K562 (cell line): ENCODE data around the gene LY6G6D. TPM values are rescaled to one million over a fixed set of nuclear protein-coding genes. Genes with fewer than 3 reads are reported as not detected.

ENCODE experiments used
- ATAC-seq: fragments of 200-7000 bp; cut with Tn5 transposase; 3 replicates; pipeline ENCODE4 v1.9.1; 2020; ENCODE audit warnings: moderate library complexity
- BruUV-seq: library from RNA; stranded (reverse); fragments of 400-500 nt; replicated peaks from 2 replicates; lab custom pipeline; 2021; lab: Mats Ljungman, UMichigan
- CTCF ChIA-PET: fragments of 300-600 bp; formaldehyde crosslinking; extraction: SDS; loops from one replicate; lab custom pipeline; 2021; ENCODE audit warnings: low intra/inter-chr PET ratio; lab: Yijun Ruan, JAX
- POLR2A ChIA-PET: fragments of 300-600, 350-650 bp; sonication (Branson Sonifier 250); formaldehyde crosslinking; extraction: SDS; loops from one replicate; lab custom pipeline; 2021; ENCODE audit warnings: antibody characterized with exemption, inconsistent platforms; lab: Yijun Ruan, JAX
- DNase-seq, 4 experiments: peaks; one replicate each; pipeline versions ENCODE4 v3.0.0 to v3.0.0-alpha.2; 2011 to 2018; ENCODE audit warnings: low spot score in 3 of 4, mixed read lengths in 3 of 4; ENCODE audit errors: extremely low read depth in 1 of 4
- FAIRE-seq: peaks from 2 replicates; lab custom pipeline; 2011; peaks lifted over from hg19 to GRCh38; lab: Jason Lieb, UNC
- H2AFZ ChIP-seq: 2 replicates; pipeline ENCODE4 v1.6.0; 2011; ENCODE audit warnings: low read depth, low read length, control low read depth, inconsistent platforms
- H3K27ac ChIP-seq: fragments of 200-600 bp; 3 replicates; pipeline ENCODE4 v1.8.0; 2011; ENCODE audit warnings: low read depth, mild to moderate bottlenecking, control low read depth, inconsistent platforms, low read length, moderate library complexity, mixed read lengths; ENCODE audit errors: extremely low read depth
- H3K27me3 ChIP-seq, 2 experiments: fragments of 300-600 bp in 1 of 2; 2 replicates in 1 of 2; 3 replicates in 1 of 2; pipeline versions ENCODE4 v1.6.0 to v1.8.0; 2011; ENCODE audit warnings: inconsistent platforms in 2 of 2, low read length in 2 of 2, mild to moderate bottlenecking in 1 of 2, mixed read lengths in 1 of 2, moderate library complexity in 1 of 2; ENCODE audit not compliant: control insufficient read depth in 2 of 2, insufficient read depth in 2 of 2
- H3K36me3 ChIP-seq: fragments of 300-600 bp; 3 replicates; pipeline ENCODE4 v1.8.0; 2011; ENCODE audit warnings: mild to moderate bottlenecking, low read length, inconsistent platforms; ENCODE audit not compliant: control insufficient read depth, insufficient read depth
- H3K4me1 ChIP-seq, 2 experiments: fragments of 200-600 bp in 1 of 2; replicated peaks in 1 of 2; 2 replicates in 1 of 2; 3 replicates in 1 of 2; pipeline versions ENCODE4 v1.5.1 to v1.8.0; 2011; ENCODE audit warnings: inconsistent platforms in 2 of 2, low read length in 2 of 2, mild to moderate bottlenecking in 1 of 2, mixed read lengths in 1 of 2, moderate library complexity in 1 of 2; ENCODE audit not compliant: control insufficient read depth in 2 of 2, insufficient read depth in 2 of 2
- H3K4me2 ChIP-seq: 2 replicates; pipeline ENCODE4 v1.6.1; 2011; ENCODE audit warnings: low read length, control low read depth, inconsistent platforms, mixed read lengths; ENCODE audit not compliant: insufficient read depth
- H3K4me3 ChIP-seq: fragments of 200-600 bp; sonication (generic), shearing (Covaris generic); 2 replicates; pipeline ENCODE4 v1.5.1; 2016; ENCODE audit warnings: control low read depth, inconsistent platforms
- H3K79me2 ChIP-seq: fragments of 200-600 bp; 3 replicates; pipeline ENCODE4 v1.8.0; 2011; ENCODE audit warnings: low read length, inconsistent platforms; ENCODE audit not compliant: control insufficient read depth, insufficient read depth
- H3K9ac ChIP-seq, 2 experiments: 2 replicates each; pipeline versions ENCODE4 v1.6.0 to v1.6.1; 2011; ENCODE audit warnings: low read depth in 2 of 2, low read length in 2 of 2, control low read depth in 1 of 2, inconsistent platforms in 1 of 2, mild to moderate bottlenecking in 1 of 2, mixed read lengths in 1 of 2; ENCODE audit not compliant: insufficient read depth in 1 of 2
- H3K9me1 ChIP-seq: one replicate; pipeline ENCODE4 v1.6.0; 2011; ENCODE audit warnings: inconsistent platforms, mild to moderate bottlenecking, low read length, moderate library complexity; ENCODE audit not compliant: control insufficient read depth, insufficient read depth
- H3K9me3 ChIP-seq: replicated peaks from 2 replicates; pipeline ENCODE4 v1.5.1; 2011; ENCODE audit warnings: low read depth, low read length, inconsistent platforms; ENCODE audit not compliant: control insufficient read depth, insufficient read depth
- H4K20me1 ChIP-seq: replicated peaks from 2 replicates; pipeline ENCODE4 v1.6.1; 2011; ENCODE audit warnings: low read length, inconsistent platforms, mixed read lengths; ENCODE audit not compliant: control insufficient read depth, insufficient read depth
- ASH1L ChIP-seq: fragments of 450-650 bp; IDR thresholded peaks from 2 replicates; pipeline ENCODE4 v1.6.1; 2018; ENCODE audit warnings: borderline replicate concordance, mild to moderate bottlenecking, low read depth; ENCODE audit not compliant: partially characterized antibody
- ELF1 ChIP-seq: fragments of 200-800 bp; sonication (Bioruptor generic); IDR thresholded peaks from 2 replicates; pipeline ENCODE4 v1.6.1; 2016; ENCODE audit warnings: missing genetic modification characterization, missing compliant biosample characterization
- GTF2E2 ChIP-seq: fragments of 200-800 bp; sonication (Bioruptor generic); IDR thresholded peaks from 2 replicates; pipeline ENCODE4 v1.6.1; 2016; ENCODE audit warnings: missing genetic modification characterization, missing compliant biosample characterization
- HLTF ChIP-seq: fragments of 450-650 bp; IDR thresholded peaks from 2 replicates; pipeline ENCODE4 v1.6.1; 2016
- MAFK ChIP-seq: IDR thresholded peaks from 2 replicates; pipeline ENCODE4 v1.6.1; 2011; ENCODE audit warnings: low read length, improper control_type of control experiment
- POLR2G ChIP-seq: fragments of 200-400 bp; formaldehyde crosslinking; IDR thresholded peaks from 2 replicates; pipeline ENCODE4 v1.6.1; 2017; ENCODE audit warnings: low read depth, mild to moderate bottlenecking, antibody characterized with exemption, low read length, moderate library complexity
- RBFOX2 ChIP-seq: fragments of 200-400 bp; formaldehyde crosslinking; IDR thresholded peaks from 2 replicates; pipeline ENCODE4 v1.6.1; 2017; ENCODE audit warnings: low read depth, mild to moderate bottlenecking, low read length, moderate library complexity
- ZNF134 ChIP-seq: fragments of 250-450 bp; sonication (Bioruptor Pico); conservative IDR thresholded peaks from 2 replicates; pipeline ENCODE4 v1.4.0; 2020
- ZNF280B ChIP-seq: fragments of 250-450 bp; sonication (Bioruptor Pico); IDR thresholded peaks from 2 replicates; pipeline ENCODE4 v1.5.1; 2021; ENCODE audit warnings: mild to moderate bottlenecking
- ZNF408 ChIP-seq: fragments of 250-450 bp; sonication (Bioruptor Pico); IDR thresholded peaks from 2 replicates; pipeline ENCODE4 v1.4.0; 2020; ENCODE audit warnings: low read depth, mild to moderate bottlenecking, moderate library complexity
- ZNF830 ChIP-seq: fragments of 250-450 bp; sonication (Bioruptor Pico); IDR thresholded peaks from 2 replicates; pipeline ENCODE4 v1.5.0; 2021; ENCODE audit warnings: mild to moderate bottlenecking
- WGBS: fragments of 100-300 bp; shearing (Covaris generic); methylation state at CpG from one replicate; pipeline ENCODE4 v1.1.6; 2016; ENCODE audit warnings: low coverage, mixed read lengths; ENCODE audit not compliant: insufficient coverage; ENCODE audit errors: missing lambda C conversion rate; 5-methylcytosine and 5-hydroxymethylcytosine counted together
- in situ Hi-C: fragments of 300-500 bp; cut with MboI; formaldehyde crosslinking; loops from 4 replicates; pipeline ENCODE4 v1.15.0; 2018; ENCODE audit warnings: inconsistent platforms, mixed read lengths
- intact Hi-C: fragments of 100-400 bp; cut with micrococcal nuclease; formaldehyde crosslinking; loops from 2 replicates; pipeline ENCODE4 v1.14.2; 2022
- polyA plus RNA-seq, 8 experiments: library from polyadenylated mRNA; depleted of rRNA in 4 of 8; stranded (reverse) in 5 of 8; unstranded in 3 of 8; fragments of >200 nt; fragmentation: Nextera tagmentation in 2 of 8; fragmentation: Illumina TruSeq in 1 of 8; extraction: Ambion mirVana in 2 of 8; extraction: Trizol in 1 of 8; gene quantifications; 2 replicates each; pipeline versions ENCODE4 v1.2.1 to v1.2.3, GENCODE V29; 2011 to 2014; ENCODE audit warnings: inconsistent platforms in 1 of 8, missing spikeins in 1 of 8
- total RNA-seq, 7 experiments: library from RNA; depleted of rRNA in 6 of 7; stranded (reverse); fragments of >200 nt in 6 of 7; fragmentation: Illumina TruSeq in 2 of 7; extraction: Trizol in 2 of 7; gene quantifications; 2 replicates each; pipeline versions ENCODE4 v1.2.1 to v1.2.3, GENCODE V29; 2011 to 2021; ENCODE audit warnings: low replicate concordance in 1 of 7
- TF ChIP-seq, protein P1 (sequence below): conservative IDR thresholded peaks from 2 replicates; pipeline ENCODE4 v1.6.1; 2011; ENCODE audit warnings: low read depth, mild to moderate bottlenecking, low read length; ENCODE audit not compliant: control insufficient read depth
- TF ChIP-seq, protein P2 (sequence below): fragments of 250-450 bp; sonication (Bioruptor Pico); IDR thresholded peaks from 2 replicates; pipeline ENCODE4 v1.5.0; 2022; ENCODE audit warnings: mild to moderate bottlenecking
- TF ChIP-seq, protein P3 (sequence below): IDR thresholded peaks from 2 replicates; pipeline ENCODE4 v1.6.1; 2011; ENCODE audit not compliant: insufficient read length; ENCODE audit errors: extremely low read depth

The LY6G6D gene
- total and polyA plus RNA-seq, 9 of the 15 experiments (the other 6 are each of a cell fraction or from before 2014, with no cell fraction given) = 0.30 to 0.38 TPM; not detected in 7

DNA sequence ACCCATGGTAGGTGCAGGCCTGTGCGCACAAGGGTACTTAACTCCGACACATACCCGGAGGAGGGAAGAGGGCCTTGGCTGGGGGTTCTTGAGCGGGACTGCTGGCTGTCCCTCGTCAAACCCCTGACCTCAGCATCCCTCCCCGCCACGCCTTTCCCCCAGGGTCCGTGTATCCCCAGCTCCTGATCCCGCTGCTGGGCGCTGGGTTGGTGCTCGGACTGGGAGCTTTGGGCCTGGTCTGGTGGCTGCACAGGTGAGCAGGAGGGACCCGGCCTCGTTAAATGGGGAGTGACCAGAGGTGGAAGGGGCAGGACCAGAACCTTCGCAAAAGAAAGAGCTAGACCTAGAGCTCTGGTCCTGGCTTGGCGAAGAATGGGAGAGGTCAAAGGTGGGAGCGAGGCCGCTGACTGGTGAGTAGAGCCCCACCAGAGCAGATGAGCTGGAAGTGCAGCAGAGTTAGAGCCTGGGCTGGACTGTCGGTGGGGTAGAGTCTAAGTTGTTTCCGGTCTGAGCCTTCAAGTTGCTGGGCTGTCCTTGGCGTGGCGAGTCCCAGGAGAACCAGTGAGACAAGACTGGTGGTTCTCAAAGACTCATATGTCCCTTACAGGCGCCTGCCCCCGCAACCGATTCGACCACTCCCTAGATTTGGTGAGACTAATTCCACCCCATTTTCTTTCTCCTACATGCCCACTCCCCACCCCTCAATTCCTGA is 9.0 kb downstream of the LY6G6D start:
- Histone ChIP-seq H3K9ac (peak overlapping the region in 1 of 2 experiments; percentile 70; a peak in 2 of 4 replicates), H3K36me3 (peaks cover 27% of the 10 kb centered on the region; the same call in 2 of the 3 replicates), H3K9me1 (peaks cover 5% of the 10 kb centered on the region), H3K9me3 (no peaks in the 10 kb centered on the region), H3K27ac (no peak overlapping the region), H3K4me2 (no peak overlapping the region), H3K4me1 (peaks cover 43 to 53% of the 10 kb centered on the region in 2 experiments), H3K27me3 (no peaks in the 10 kb centered on the region), H3K79me2 (peaks cover 7% of the 10 kb centered on the region; the same call in 1 of the 3 replicates), H4K20me1 (no peaks in the 10 kb centered on the region), H3K4me3 (no peak overlapping the region), H2AFZ (no peak overlapping the region)
- intact Hi-C loops = no loop called here
- 89% methylated on average over 24 of the region's 25 CpGs for WGBS
- no peak for FAIRE-seq
- BruUV-seq = no TSS peak
- no peak for DNase-seq
- in situ Hi-C loops = no loop called here
- no peak for ATAC-seq
- POLR2A ChIA-PET = interaction anchor here (0.5 to 15.0 kb wide), 13 partner anchors 11 to 477 kb away, joined by 3 to 236 read pairs (median 4); partner anchors contain the start of genes ABHD16A, C6orf47, CLIC1 and CSNK2B
- CTCF ChIA-PET = interaction anchor here (0.5 kb wide), 1 partner anchor 43 kb away, joined by 3 read pairs; the partner anchor contains the start of gene LY6G5C
- TF ChIP-seq, protein P1, sequence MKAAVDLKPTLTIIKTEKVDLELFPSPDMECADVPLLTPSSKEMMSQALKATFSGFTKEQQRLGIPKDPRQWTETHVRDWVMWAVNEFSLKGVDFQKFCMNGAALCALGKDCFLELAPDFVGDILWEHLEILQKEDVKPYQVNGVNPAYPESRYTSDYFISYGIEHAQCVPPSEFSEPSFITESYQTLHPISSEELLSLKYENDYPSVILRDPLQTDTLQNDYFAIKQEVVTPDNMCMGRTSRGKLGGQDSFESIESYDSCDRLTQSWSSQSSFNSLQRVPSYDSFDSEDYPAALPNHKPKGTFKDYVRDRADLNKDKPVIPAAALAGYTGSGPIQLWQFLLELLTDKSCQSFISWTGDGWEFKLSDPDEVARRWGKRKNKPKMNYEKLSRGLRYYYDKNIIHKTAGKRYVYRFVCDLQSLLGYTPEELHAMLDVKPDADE = 0 out of 2 replicates have a peak, but pooled peaks have one; percentile 20
- no peak for TF ChIP-seq ZNF134
- TF ChIP-seq POLR2G = peak; percentile 73
- TF ChIP-seq HLTF = no peak
- no peak for TF ChIP-seq MAFK
- TF ChIP-seq ZNF280B = no peak
- TF ChIP-seq, protein P2, sequence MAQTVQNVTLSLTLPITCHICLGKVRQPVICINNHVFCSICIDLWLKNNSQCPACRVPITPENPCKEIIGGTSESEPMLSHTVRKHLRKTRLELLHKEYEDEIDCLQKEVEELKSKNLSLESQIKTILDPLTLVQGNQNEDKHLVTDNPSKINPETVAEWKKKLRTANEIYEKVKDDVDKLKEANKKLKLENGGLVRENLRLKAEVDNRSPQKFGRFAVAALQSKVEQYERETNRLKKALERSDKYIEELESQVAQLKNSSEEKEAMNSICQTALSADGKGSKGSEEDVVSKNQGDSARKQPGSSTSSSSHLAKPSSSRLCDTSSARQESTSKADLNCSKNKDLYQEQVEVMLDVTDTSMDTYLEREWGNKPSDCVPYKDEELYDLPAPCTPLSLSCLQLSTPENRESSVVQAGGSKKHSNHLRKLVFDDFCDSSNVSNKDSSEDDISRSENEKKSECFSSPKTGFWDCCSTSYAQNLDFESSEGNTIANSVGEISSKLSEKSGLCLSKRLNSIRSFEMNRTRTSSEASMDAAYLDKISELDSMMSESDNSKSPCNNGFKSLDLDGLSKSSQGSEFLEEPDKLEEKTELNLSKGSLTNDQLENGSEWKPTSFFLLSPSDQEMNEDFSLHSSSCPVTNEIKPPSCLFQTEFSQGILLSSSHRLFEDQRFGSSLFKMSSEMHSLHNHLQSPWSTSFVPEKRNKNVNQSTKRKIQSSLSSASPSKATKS = no peak
- no peak for TF ChIP-seq GTF2E2 (tag)
- TF ChIP-seq, protein P3, sequence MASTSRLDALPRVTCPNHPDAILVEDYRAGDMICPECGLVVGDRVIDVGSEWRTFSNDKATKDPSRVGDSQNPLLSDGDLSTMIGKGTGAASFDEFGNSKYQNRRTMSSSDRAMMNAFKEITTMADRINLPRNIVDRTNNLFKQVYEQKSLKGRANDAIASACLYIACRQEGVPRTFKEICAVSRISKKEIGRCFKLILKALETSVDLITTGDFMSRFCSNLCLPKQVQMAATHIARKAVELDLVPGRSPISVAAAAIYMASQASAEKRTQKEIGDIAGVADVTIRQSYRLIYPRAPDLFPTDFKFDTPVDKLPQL = no peak
- TF ChIP-seq RBFOX2 = peak; percentile 51
- no peak for TF ChIP-seq ELF1 (tag)
- no peak for TF ChIP-seq ASH1L
- TF ChIP-seq ZNF408 (CRISPR knock-in tag) = no peak
- TF ChIP-seq ZNF830 (CRISPR knock-in tag) = no peak
